GM19099 (cell line): Measurements from ENCODE around the gene TSPAN5.

Source experiments
- POLR2A ChIP-seq: IDR thresholded peaks from 3 replicates; pipeline ENCODE4 v1.6.1; 2011; ENCODE audit warnings: low read depth; ENCODE audit not compliant: insufficient read length; ENCODE audit errors: extremely low read depth

TSPAN5 gene

DNA sequence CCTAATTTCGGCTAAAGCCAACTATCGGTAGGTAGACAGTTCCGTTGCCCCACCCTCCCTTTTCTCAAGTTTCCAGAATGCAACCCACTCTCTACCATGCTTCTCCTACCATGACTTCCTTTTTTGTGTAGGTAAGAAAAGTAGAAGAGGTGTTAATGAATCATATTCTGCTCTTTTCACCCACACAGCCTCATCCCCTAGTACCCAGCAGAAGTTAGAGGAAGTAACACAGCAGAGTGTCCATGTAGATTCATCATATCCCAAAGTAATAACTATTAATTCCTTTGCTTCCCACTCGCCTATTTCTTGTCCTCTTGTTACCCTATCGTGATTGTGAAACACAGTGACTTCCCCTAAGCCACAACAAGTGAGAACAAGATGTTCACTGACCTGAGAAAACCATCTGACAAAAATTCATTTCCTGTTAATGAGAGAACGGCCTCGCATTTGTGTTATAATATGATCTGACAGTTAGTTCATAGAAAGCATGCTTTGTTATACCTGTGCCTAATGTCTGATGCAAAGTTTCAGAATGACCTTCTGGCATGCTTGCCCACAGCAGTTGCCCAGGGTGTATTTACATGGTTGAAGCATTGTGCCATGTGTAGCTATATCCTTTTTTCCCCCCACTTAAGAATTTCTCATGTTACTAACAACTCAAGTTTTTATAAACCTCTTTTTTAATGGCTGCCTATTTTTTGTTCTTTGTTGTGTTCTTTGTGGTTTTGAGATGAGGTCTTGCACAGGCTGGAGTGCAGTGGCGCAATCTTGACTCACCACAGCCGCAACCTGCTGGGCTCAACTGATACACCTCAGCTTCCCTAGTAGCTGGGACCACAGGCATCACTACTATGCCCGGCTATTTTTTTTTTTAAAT, 211.7 kb downstream of the TSPAN5 start:
- TF ChIP-seq POLR2A: no peak

DNA sequence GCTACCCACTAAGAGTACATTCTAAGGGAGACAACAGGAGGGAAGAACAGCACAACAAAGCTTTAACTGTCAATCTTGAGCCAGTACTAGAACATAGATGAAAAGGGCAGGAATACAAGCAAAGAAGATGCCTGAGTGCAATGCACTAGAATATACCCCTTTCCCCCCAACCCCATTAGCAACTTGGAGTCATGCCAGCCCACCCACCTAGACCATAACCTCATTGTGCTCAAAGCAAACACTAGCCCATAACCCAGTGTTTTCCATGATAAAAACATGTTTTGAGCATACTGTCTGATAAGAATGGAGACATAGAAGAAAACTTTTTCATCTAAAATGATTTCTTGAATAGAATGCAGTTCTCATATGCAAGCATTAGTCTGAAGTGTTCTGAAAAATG, 214.0 kb downstream of the TSPAN5 start:
- no peak for TF ChIP-seq POLR2A

DNA sequence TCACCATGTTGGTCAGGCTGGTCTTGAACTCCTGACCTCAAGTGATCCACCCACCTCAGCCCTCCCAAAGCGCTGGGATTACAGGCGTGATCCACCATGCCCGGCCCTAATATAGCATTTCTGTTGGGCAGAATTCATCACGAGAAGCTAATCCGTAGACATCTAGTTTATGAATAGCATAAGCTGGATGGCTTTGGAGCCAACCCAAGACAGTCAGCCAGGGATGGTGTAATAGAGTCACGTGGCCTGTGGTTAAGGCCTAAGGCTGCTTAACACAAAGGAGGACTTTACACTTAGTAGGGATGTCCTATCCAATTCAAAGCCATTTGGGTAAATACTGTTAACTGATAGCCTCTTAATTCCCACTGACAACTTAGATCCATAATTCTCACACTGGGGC, 223.6 kb downstream of the TSPAN5 start:
- TF ChIP-seq POLR2A: no peak

DNA sequence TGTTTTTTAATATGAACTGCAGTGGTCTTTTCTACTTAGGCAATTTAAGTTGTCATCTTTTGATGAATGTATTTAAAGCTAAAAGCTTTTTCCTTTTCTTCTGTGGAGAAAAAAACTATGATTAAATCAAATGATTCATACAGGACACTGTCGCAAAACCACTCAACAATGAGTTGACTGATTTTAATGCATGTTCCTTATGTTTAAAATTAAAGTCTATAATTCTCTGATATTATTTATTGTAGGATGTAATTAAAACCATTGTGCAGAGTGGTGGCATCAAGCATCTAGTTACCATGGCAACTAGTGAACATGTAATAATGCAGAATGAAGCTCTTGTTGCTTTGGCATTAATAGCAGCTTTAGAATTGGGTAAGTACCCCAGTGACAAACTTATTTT, 224.7 kb downstream of the TSPAN5 start:
- no peak for TF ChIP-seq POLR2A

GRCh38 chr4:98430708-98431403, 227.6 kb downstream of the TSPAN5 start:
- no peak for TF ChIP-seq POLR2A

- no peak for TF ChIP-seq POLR2A
Observed at GRCh38 chr4:98423009-98423408, 235.4 kb downstream of the TSPAN5 start.

DNA sequence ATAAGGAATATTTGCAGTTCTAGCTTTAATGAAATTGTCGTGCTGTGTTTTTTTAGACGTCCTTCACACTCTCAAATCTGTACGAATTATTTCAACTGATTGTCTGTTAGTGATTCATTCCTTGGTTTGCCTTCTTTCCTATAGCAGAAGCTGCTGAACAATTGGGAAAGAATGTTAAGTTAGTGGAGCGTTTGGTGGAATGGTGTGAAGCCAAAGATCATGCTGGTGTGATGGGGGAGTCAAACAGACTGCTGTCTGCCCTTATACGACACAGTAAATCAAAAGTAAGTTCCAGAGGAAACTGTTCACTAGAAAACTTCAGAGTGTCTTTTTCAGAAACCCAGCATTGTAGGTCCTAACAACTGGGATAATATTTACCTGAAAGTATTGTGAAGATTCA, 237.3 kb downstream of the TSPAN5 start:
- TF ChIP-seq POLR2A: no peak
